Right renal cortex interstitium (tissue), 3 donors: Measurements from ENCODE around the gene RNF151. TPM values are rescaled to one million over a fixed set of nuclear protein-coding genes. Genes with fewer than 3 reads are reported as not detected.
A peak's percentile ranks its signal among the peaks of the same experiment; 100 is the strongest.

Experiments
- DNase-seq, 3 donors: peaks; one replicate each; pipeline ENCODE4 v3.0.0-alpha.2; 2013; ENCODE audit warnings: low read depth in 3 of 3, low spot score in 2 of 3
- polyA plus RNA-seq, 3 donors: library from polyadenylated mRNA; unstranded; fragments of 120-200 nt; gene quantifications; one replicate each; pipeline ENCODE4 v1.2.1, GENCODE V29; 2013; ENCODE audit not compliant: insufficient read length in 3 of 3

The RNF151 gene
- polyA plus RNA-seq, 3 donors: not detected

GRCh38 chr16:1990351-1991134 is 23.9 kb downstream of the RNF151 start:
- no peak for DNase-seq

- DNase-seq: no peak
These were observed 24.5 kb downstream of the RNF151 start for GRCh38 chr16:1991135-1991551.

- no peak for DNase-seq
These were observed 24.9 kb downstream of the RNF151 start for GRCh38 chr16:1991588-1991947.

GRCh38 chr16:1991948-1992703 is 25.5 kb downstream of the RNF151 start:
- DNase-seq: peak in 1 of 3 donors; percentile 64

- no peak for DNase-seq
These were observed 26.2 kb downstream of the RNF151 start for GRCh38 chr16:1992704-1993317.

GRCh38 chr16:1993731-1994131 is 27.1 kb downstream of the RNF151 start:
- no peak for DNase-seq

GRCh38 chr16:1997494-1998359 is 31.1 kb downstream of the RNF151 start:
- DNase-seq: no peak

GRCh38 chr16:1998360-1998835 is 31.7 kb downstream of the RNF151 start:
- DNase-seq: no peak

GRCh38 chr16:1998852-1999801 is 32.5 kb downstream of the RNF151 start:
- no peak for DNase-seq

GRCh38 chr16:1999866-2000514 is 33.3 kb downstream of the RNF151 start:
- DNase-seq: no peak

- DNase-seq: no peak
These were observed 34.4 kb downstream of the RNF151 start for GRCh38 chr16:2001035-2001434.

GRCh38 chr16:2001456-2002355 is 35.0 kb downstream of the RNF151 start:
- no peak for DNase-seq

- no peak for DNase-seq
These were observed 36.0 kb downstream of the RNF151 start for GRCh38 chr16:2002406-2003230.

- no peak for DNase-seq
These were observed 36.7 kb downstream of the RNF151 start for GRCh38 chr16:2003231-2003826.

- peak in 1 of 3 donors; percentile 66 for DNase-seq
These were observed 37.4 kb downstream of the RNF151 start for GRCh38 chr16:2003827-2004641.
